Activated T-cell treated with anti-CD3 and anti-CD28 coated beads for 48 hours (primary cell): Measurements from ENCODE around the gene PLSCR2.
"Not testable (repeated sequence)": the region's sequence is repeated elsewhere in the genome, so short reads cannot be mapped to it uniquely, and the experiment has no call there.

Experiments used
- DNase-seq: peaks from one replicate; pipeline ENCODE4 v3.0.0-alpha.2; 2020; ENCODE audit warnings: low read depth

The PLSCR2 gene

DNA sequence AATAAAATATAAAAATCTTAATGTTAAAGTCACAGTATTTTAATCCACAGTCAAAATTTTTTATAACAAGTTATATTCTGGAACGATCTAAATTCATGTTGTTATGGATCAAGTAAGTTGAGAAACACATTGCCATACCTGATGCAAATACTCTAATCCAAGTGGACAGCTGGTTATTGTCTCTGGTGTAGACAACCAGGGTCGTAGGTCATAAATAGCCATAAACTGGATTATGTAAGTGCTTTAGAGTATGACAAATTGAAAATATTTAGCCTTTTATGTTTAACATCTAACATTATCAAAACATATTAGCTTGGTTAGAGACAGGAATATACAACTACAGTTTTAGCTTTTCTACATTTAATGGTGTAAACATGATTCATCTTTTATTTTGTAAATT lies 53.0 kb downstream of the PLSCR2 start:
- no peak for DNase-seq

DNA sequence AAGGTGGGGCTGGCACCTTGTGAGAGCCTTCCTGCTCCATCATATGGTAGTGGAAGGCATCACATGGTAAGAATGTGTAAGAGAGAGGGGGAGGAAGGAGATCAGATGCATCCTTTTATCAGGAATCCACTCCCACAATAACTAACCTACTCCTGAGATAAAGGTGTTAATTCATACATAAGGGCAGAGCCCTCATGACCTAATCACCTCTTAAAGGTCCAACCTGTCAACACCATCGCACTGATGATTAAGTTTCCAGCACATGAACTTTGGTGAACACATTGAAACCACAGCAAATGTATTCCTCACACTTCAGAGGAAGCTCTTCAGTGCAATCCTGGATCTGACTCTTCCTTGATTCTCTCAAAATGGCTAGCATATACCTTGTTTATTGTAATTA lies 55.4 kb downstream of the PLSCR2 start:
- no peak for DNase-seq

DNA sequence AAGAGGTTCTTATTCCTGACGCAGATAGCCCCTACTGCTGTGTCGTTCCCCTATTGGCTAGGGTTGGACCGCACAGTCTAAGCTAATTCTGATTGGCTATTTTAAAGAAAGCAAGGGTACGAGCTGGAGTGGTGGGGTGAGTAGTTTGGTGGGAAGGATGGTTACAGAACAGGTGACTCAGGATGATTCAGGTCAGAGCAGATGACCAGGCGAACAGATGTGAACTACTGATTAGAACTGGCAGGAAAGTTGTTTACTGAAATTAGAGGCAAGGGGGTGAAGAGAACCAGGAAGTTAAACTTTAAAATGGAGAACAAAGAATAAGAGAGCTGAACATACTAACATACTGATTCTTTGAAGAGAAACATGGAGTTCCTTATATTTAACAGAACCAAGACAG lies 56.6 kb downstream of the PLSCR2 start:
- DNase-seq, result not testable (repeated sequence)

DNA sequence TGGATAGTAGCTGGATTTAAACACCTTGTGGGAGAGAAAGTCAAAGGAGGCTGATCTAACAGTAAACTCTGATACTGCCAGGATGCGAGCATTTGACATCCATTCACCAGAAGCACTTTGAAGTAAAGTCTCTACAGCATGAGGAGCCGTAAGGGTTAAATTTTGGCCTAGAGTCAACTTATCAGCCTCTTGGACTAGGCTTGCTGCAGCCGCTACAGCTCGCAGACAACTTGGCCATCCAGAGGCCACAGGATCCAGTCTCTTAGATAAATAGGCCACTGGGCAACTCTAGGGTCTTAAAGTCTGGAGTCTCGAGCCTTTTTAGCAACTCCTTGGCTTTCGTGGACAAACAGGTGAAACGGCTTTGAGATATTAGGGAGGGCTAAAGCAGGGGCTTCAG lies 61.4 kb downstream of the PLSCR2 start:
- no peak for DNase-seq

DNA sequence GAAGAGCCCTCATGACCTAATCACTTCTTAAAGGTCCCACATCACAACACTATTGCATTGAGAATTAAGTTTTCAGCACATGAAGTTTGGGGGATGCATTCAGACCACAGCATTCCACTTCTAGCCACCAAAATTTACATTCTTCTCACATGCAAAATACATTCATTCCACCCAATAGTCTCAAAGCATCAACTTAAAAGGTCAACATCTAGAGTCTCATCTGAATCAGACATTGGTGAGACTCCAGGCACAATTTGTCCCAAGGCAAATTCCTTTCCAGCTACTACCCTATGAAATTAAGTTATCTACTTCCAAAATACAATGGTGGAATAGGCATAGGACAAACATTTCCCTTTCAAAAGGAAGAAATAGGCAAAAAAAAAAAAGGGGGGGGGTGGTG lies 64.9 kb downstream of the PLSCR2 start:
- DNase-seq, result no peak

DNA sequence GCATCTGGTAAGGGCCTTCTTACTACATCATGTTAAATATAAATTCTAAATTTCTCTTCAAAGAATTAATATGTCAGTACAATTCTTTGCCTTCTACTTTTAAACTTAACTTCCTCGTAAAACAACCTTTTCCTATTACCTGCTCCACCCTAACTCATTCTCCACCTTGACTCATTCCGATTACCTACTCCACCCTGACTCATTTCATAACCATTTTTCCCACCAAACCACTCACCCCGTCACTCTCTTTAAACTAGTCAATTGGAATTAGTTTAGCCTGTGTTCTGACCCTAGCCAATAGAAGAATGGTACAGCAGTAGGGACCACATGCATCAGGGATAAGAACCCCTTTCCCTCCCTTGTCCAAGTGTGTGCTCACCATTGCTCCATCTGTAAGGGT lies 65.6 kb downstream of the PLSCR2 start:
- DNase-seq, result no peak

DNA sequence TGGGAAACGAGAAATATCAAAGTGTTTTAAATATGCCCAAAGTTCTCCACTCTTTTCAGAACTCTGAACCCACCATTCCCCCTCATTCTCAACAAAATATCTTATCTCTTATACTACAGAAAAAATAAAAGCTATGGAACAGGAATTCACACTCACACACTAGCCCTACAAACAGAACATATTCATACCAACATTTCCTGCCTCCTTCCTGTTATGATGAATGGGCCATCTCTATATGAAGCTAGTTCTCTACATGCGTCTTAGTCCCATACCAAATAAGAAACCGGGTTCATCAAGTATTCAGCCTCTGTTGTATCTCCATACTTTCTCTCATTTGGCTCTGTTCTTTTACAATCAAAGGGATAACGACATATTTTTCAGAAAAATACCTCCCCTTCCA lies 72.6 kb downstream of the PLSCR2 start:
- DNase-seq, result no peak

DNA sequence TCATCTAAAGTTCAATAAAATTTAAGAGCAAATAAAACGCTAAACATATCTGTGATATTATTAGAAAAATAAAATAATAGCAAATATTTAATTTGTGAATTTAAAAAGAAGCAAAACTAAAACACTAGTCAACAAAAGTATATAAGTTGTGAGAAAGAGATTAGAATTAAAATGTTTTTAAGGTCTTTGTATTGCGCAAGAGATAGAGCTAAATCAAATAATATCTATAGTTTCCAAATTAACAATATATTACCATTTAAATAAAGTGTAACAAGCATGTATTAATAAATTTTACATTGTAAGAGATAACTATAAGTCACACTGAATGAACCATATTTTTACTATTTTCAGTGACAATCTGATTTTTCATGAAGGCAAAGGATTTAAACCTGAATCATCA lies 74.2 kb downstream of the PLSCR2 start:
- DNase-seq, result no peak

DNA sequence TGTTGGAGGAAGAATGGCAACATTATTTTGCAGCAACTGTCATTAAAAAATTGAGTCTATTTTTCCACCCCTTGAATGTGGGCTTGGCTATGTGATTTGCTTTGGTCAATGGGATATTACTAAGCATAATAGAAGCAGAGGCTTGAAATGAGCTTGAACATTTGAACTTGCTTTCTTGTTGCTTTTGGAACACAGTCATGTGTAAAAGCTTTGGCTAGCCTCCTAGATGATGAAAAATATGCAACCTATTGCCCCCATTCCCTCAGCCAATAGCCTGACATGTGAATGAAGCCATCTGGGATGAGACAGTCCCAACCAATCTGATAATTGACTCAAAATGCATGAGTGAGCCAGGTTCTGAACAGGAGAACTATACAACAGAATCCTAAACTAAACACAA lies 78.4 kb downstream of the PLSCR2 start:
- no peak for DNase-seq

DNA sequence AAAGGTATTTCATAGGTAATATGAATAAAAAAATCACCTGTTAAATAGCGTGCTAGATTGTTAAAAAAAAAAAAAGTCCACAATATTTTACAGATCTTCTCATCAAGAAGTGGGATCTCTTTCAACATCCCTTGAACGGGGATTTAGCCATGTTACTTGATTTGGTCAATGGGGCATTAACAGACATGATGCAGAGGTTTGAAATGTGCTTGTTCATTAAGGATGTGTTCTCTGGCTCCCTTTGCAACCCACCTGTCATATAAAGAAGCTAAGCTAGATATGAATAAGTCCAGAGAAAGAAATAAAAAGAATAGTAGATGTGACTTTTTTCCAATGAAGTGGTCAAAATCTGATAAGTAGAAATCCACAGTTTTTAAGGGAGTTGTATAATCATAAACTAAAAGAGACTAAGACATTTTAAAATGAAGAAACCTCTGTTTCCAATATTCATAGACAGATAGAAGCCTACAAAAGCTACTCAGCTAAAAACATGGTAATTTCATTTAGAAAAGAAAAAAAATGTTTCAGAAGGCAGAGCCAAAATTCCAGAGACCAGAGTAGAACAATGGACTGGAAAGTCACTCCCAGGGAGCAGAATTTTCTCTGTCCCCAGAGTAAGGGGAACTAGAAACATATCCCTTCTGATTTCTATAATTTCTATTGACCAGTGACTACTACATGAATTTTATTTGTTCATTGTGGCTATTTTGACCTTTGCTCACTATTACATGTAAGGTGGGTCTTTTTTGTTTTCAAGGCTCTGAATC lies 79.2 kb downstream of the PLSCR2 start:
- no peak for DNase-seq

DNA sequence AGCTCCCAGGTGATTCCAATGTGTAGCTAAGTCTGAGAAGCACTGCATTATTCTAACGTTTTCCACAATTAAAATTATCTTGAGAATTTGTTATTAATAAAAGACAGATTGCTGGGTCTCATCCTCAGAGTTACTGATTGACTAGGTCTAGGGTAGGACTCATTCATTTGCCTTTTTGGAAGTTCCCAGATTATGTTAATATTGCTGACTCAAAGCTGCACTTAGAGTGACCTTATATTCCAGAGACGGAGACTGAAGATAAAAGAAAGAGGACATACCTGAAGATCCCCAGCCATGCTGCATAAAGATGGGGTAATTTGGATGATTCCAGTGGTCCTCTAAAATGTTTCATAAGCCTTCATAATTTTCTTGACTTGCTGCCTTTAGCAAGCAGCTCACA lies 81.8 kb downstream of the PLSCR2 start:
- no peak for DNase-seq

DNA sequence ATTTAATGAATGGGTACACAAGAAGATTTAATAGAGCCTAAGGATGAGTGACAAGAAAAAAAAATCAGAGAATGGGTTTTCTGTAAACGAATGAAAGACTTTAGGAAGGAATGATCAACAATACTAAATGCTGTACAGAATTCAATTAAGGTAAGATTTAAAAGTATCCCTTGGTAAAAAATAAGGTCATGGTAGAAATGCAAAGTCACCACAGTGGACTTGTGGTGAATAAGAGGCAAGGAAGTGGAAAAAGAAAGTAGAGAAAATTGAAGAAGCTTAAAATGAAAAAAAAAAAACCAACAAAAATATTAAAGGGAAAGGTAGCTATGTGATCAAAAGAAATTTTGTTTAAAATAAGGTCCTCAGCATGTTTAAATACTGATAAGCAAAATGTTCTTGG lies 82.4 kb downstream of the PLSCR2 start:
- DNase-seq, result no peak

DNA sequence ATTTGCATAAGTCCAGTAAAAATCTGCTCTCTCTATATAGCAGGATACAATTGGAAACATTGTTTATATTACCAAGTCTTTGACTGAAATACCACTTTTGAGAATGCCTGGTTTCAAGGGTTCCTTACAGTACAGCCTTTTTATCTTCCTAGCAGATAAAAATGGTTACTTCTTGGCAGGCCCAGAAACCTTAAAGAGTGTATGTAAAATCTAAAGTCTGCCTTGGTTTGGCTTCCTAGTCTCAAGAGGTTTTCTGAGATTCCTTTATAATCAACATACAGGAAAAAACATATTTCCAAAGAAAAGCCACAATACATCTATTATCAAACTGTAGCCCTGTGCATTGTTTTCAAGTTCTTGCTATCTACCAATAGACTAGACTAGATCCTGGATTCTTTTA lies 84.6 kb downstream of the PLSCR2 start:
- DNase-seq, result no peak
